Left forelimb (tissue), 1 donor: ENCODE results near the gene OTUD4.
"Not testable (repeated sequence)": the region's sequence is repeated elsewhere in the genome, so short reads cannot be mapped to it uniquely, and the experiment has no call there.

Experiments
- DNase-seq: peaks from one replicate; pipeline ENCODE4 v3.0.0-alpha.2; 2018; ENCODE audit warnings: low spot score

OTUD4 gene

GRCh38 chr4:145178740-145179280 is 1.6 kb downstream of the OTUD4 start:
- DNase-seq = no peak

GRCh38 chr4:145177906-145178538 is 2.4 kb downstream of the OTUD4 start:
- DNase-seq = no peak

GRCh38 chr4:145177511-145177905 is 2.9 kb downstream of the OTUD4 start:
- DNase-seq = no peak

- no peak for DNase-seq
Observed at GRCh38 chr4:145176641-145177432, 3.6 kb downstream of the OTUD4 start.

- no peak for DNase-seq
Observed at GRCh38 chr4:145171911-145172310, 8.5 kb downstream of the OTUD4 start.

GRCh38 chr4:145170223-145170622 is 10.2 kb downstream of the OTUD4 start:
- no peak for DNase-seq

- DNase-seq = no peak
Observed at GRCh38 chr4:145168581-145169187, 11.7 kb downstream of the OTUD4 start.

- no peak for DNase-seq
Observed at GRCh38 chr4:145167887-145168286, 12.5 kb downstream of the OTUD4 start.

GRCh38 chr4:145161549-145161948 is 18.8 kb downstream of the OTUD4 start:
- no peak for DNase-seq

- DNase-seq = no peak
Observed at GRCh38 chr4:145156986-145157385, 23.4 kb downstream of the OTUD4 start.

- DNase-seq = no peak
Observed at GRCh38 chr4:145155268-145155870, 25.0 kb downstream of the OTUD4 start.

- DNase-seq = no peak
Observed at GRCh38 chr4:145154573-145154972, 25.8 kb downstream of the OTUD4 start.

- DNase-seq = no peak
Observed at GRCh38 chr4:145153904-145154298, 26.5 kb downstream of the OTUD4 start.

- no peak for DNase-seq
Observed at GRCh38 chr4:145153181-145153903, 27.0 kb downstream of the OTUD4 start.

GRCh38 chr4:145148980-145149379 is 31.4 kb downstream of the OTUD4 start:
- no peak for DNase-seq

- not testable (repeated sequence) for DNase-seq
Observed at GRCh38 chr4:145136219-145136618, 44.2 kb downstream of the OTUD4 start.

- no peak for DNase-seq
Observed at GRCh38 chr4:145132511-145133098, 47.8 kb downstream of the OTUD4 start.

- no peak for DNase-seq
Observed at GRCh38 chr4:145131848-145132247, 48.5 kb downstream of the OTUD4 start.

- no peak for DNase-seq
Observed at GRCh38 chr4:145130788-145131399, 49.5 kb downstream of the OTUD4 start.

- DNase-seq = no peak
Observed at GRCh38 chr4:145130130-145130529, 50.3 kb downstream of the OTUD4 start.

GRCh38 chr4:145125396-145125795 is 55.0 kb downstream of the OTUD4 start:
- no peak for DNase-seq
